HFFc6 (cell line): ENCODE data around the gene SLC35B1. TPM values are rescaled to one million over a fixed set of nuclear protein-coding genes. Genes with fewer than 3 reads are reported as not detected.

ENCODE experiments used
- DNase-seq: peaks from one replicate; pipeline ENCODE4 v3.0.0-alpha.2; 2018
- H3K27ac Mint-ChIP-seq: 2 replicates; pipeline ENCODE4 v1.8.0; 2020; ENCODE audit warnings: mild to moderate bottlenecking, mixed read lengths
- H3K27me3 Mint-ChIP-seq: 2 replicates; pipeline ENCODE4 v1.8.0; 2021; ENCODE audit warnings: mild to moderate bottlenecking, moderate library complexity, mixed read lengths; ENCODE audit not compliant: insufficient read depth
- H3K36me3 Mint-ChIP-seq: 2 replicates; pipeline ENCODE4 v1.8.0; 2021; ENCODE audit warnings: low read depth, mixed read lengths
- H3K4me1 Mint-ChIP-seq: 2 replicates; pipeline ENCODE4 v1.8.0; 2020; ENCODE audit warnings: low read depth, mixed read lengths
- H3K4me3 Mint-ChIP-seq: 2 replicates; pipeline ENCODE4 v1.8.0; 2020; ENCODE audit warnings: mild to moderate bottlenecking, moderate library complexity, mixed read lengths
- H3K9me3 Mint-ChIP-seq: 2 replicates; pipeline ENCODE4 v1.8.0; 2020; ENCODE audit warnings: mild to moderate bottlenecking, mixed read lengths
- long read RNA-seq: library from polyadenylated mRNA; unstranded; transcript quantifications from one replicate; pipeline ENCODE4 v2.0.0, GENCODE V29; 2019
- total RNA-seq, 6 experiments: library from RNA; stranded (reverse); fragmentation: NEBNext Ultra II Directional; extraction: Animal tissue kit (Norgen Biotek cat#: 25700); gene quantifications; 2 replicates in 1 of 6; 3 replicates in 5 of 6; pipeline ENCODE4 v1.2.3, GENCODE V29; 2021
- TF ChIP-seq, protein P1 (sequence below): fragments of 200-600 bp; sonication (generic); IDR thresholded peaks from 2 replicates; pipeline ENCODE4 v1.5.0; 2021; ENCODE audit warnings: antibody characterized with exemption, mild to moderate bottlenecking

SLC35B1 gene
- 100 to 1,000 TPM in 2 of 6 experiments, 10 to 100 TPM in 4; 78.2 to 117 (median 88.4) TPM for total RNA-seq
- long read RNA-seq, transcript SLC35B1-209 (9 exons, 1,320 nt): minor isoform, 22 of 141 reads
- long read RNA-seq, transcript SLC35B1-220 (9 exons, 1,611 nt): major isoform, 101 of 141 reads
- long read RNA-seq, partial matches to known transcripts: 4 of 141 reads
- long read RNA-seq, other reads (novel, unspliced or antisense): 14 of 141 reads

DNA sequence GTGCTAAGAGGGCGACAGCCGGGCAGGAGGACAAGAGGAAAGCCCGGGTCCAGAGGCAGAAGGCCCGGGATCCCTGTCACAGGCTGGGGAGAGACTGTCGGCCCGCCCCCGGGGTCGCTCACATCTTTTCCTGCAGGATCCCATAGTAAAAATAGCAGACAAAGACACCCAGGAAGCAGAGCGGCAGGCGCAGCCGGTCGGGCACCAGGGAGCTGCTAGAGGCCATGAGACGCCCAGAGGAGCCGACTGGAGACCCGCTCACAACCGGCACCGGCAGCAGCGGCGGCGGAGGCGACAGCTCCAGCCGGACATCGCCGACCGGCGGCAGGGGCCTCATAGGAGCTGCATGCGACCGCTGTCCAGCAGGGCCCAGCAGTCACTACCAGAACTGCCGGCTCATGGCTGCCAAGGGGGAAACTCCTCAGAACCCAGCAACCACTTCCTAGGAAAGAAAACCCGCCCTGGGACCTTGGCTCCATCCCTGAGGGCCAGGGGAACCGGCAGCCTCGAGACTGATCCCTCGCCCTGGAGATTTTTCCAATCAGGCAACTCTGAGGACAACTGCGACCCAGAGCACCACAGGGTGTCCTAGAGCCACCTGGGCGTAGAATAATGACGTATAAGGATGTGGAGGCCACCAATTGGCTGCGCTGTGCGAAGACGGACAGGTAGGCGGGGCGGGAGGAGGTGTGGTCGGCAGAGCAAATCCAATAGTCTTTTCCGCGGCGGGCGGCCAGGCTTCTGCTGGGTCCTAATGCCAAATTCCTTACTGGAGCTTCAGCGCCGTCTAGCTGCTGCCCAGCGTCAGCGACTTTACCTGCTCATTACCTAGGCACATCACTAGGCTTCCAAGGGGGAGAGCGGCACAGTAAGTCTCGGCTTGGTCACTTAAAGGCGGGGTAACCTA is at the start of gene SLC35B1:
Gene SLC35B1, minus strand, starts transcription at position 357 of the 907 bp plus-strand sequence. Its CDS starts 131 bp downstream, at position 226.
- Mint-ChIP-seq H3K4me3 (peak within 1 kb of the TSS; percentile 97), H3K9me3 (no peaks in the 10 kb centered on the region), H3K27me3 (peaks cover 16% of the 10 kb centered on the region), H3K4me1 (peaks cover 34% of the 10 kb centered on the region), H3K36me3 (peaks cover 12% of the 10 kb centered on the region), H3K27ac (peak within 1 kb of the TSS; percentile 99)
- TF ChIP-seq, protein P1, sequence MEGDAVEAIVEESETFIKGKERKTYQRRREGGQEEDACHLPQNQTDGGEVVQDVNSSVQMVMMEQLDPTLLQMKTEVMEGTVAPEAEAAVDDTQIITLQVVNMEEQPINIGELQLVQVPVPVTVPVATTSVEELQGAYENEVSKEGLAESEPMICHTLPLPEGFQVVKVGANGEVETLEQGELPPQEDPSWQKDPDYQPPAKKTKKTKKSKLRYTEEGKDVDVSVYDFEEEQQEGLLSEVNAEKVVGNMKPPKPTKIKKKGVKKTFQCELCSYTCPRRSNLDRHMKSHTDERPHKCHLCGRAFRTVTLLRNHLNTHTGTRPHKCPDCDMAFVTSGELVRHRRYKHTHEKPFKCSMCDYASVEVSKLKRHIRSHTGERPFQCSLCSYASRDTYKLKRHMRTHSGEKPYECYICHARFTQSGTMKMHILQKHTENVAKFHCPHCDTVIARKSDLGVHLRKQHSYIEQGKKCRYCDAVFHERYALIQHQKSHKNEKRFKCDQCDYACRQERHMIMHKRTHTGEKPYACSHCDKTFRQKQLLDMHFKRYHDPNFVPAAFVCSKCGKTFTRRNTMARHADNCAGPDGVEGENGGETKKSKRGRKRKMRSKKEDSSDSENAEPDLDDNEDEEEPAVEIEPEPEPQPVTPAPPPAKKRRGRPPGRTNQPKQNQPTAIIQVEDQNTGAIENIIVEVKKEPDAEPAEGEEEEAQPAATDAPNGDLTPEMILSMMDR: peak; percentile 83
- peak; percentile 99 for DNase-seq

- H3K27ac Mint-ChIP-seq: no peak overlapping the region
- H3K27me3 Mint-ChIP-seq: peaks cover 43% of the 10 kb centered on the region
- peaks cover 4% of the 10 kb centered on the region; the same call in 1 of the 2 replicates for H3K4me1 Mint-ChIP-seq
- TF ChIP-seq, protein P1: no peak
- no peak overlapping the region for H3K4me3 Mint-ChIP-seq
- no peaks in the 10 kb centered on the region for H3K9me3 Mint-ChIP-seq
- no peaks in the 10 kb centered on the region for H3K36me3 Mint-ChIP-seq
- no peak for DNase-seq
Observed at GRCh38 chr17:49757151-49757777, 49.5 kb upstream of the SLC35B1 start.

DNA sequence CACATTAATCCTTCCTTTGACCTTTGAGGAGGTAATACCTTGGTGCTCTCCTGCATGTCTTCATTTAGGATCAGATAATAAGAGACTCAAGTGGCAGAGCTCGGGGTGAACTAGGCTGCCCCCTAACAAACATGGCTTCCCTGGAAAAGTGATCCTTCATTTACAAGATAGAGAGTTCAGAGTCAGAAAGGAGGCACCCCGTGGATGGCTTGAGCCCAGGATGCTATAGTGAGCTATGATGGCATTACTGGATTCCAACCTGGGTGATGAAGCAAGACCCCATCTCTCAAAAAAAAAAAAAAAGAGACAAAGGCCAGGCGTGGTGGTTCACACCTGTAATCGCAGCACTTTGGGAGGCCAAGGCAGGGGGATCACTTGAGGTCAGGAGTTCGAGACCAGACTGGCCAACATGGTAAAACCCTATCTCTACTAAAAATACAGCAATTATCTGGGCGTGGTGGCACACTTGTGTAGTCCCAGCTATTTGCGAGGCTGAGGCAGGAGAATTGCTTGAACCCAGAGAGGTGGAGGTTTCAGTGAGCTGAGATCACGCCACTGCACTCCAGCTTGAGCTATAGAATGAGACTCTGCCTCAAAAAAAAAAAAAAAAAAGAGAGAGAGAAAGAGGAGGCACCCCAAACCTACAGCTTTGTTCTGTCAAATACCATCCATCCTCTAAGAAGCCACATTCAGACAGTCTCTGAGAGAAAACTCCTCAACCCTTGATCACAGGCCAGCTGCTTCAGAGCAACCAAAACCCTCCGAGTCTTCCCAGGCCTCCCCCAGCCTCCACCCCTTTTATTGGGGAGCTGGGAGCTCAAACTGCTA is 48.8 kb upstream of the SLC35B1 start:
- Mint-ChIP-seq H3K4me3 (no peak overlapping the region), H3K36me3 (no peaks in the 10 kb centered on the region), H3K27me3 (peaks cover 40% of the 10 kb centered on the region), H3K9me3 (no peaks in the 10 kb centered on the region), H3K4me1 (no peaks in the 10 kb centered on the region), H3K27ac (no peak overlapping the region)
- TF ChIP-seq, protein P1: no peak
- DNase-seq: no peak

GRCh38 chr17:49755663-49756283 is 48.0 kb upstream of the SLC35B1 start:
- Mint-ChIP-seq H3K4me1 (no peaks in the 10 kb centered on the region), H3K27ac (no peak overlapping the region), H3K9me3 (no peaks in the 10 kb centered on the region), H3K36me3 (no peaks in the 10 kb centered on the region), H3K4me3 (no peak overlapping the region), H3K27me3 (peaks cover 37% of the 10 kb centered on the region)
- TF ChIP-seq, protein P1: no peak
- no peak for DNase-seq
